HepG2 (cell line): ENCODE measurements around the gene ICAM3. TPM values are rescaled to one million over a fixed set of nuclear protein-coding genes. Genes with fewer than 3 reads are reported as not detected.

ENCODE experiments used
- IRF2 ChIP-seq: IDR thresholded peaks from 2 replicates; pipeline ENCODE4 v1.6.1; 2018; ENCODE audit warnings: missing genetic modification reagents, missing compliant biosample characterization
- MTF1 ChIP-seq: sonication (generic); formaldehyde crosslinking; IDR thresholded peaks from 2 replicates; pipeline ENCODE4 v1.5.0; 2020; ENCODE audit warnings: missing genetic modification reagents
- RORA ChIP-seq: sonication (generic); formaldehyde crosslinking; IDR thresholded peaks from 2 replicates; pipeline ENCODE4 v1.5.0; 2020; ENCODE audit warnings: mild to moderate bottlenecking, missing genetic modification reagents, moderate library complexity
- SOX6 ChIP-seq, 2 experiments: fragments of 450-650 bp in 1 of 2; sonication (generic) in 1 of 2; formaldehyde crosslinking in 1 of 2; IDR thresholded peaks; 2 replicates each; pipeline versions ENCODE4 v1.4.0 to v1.6.1; 2017 to 2020; ENCODE audit warnings: antibody characterized with exemption in 1 of 2, mild to moderate bottlenecking in 1 of 2, missing genetic modification reagents in 1 of 2
- TARDBP ChIP-seq: sonication (generic); formaldehyde crosslinking; IDR thresholded peaks from 2 replicates; pipeline ENCODE4 v1.8.0; 2022; ENCODE audit warnings: mild to moderate bottlenecking, missing genetic modification reagents
- YY1 ChIP-seq: IDR thresholded peaks from 2 replicates; pipeline ENCODE4 v1.6.1; 2011; ENCODE audit warnings: low read length, low read depth, moderate library complexity, mild to moderate bottlenecking; ENCODE audit not compliant: insufficient read depth, insufficient replicate concordance
- ZFP41 ChIP-seq: sonication (generic); formaldehyde crosslinking; IDR thresholded peaks from 2 replicates; pipeline ENCODE4 v1.4.0; 2020; ENCODE audit warnings: mild to moderate bottlenecking, missing genetic modification reagents, borderline replicate concordance
- ZNF547 ChIP-seq: sonication (generic); formaldehyde crosslinking; IDR thresholded peaks from 2 replicates; pipeline ENCODE4 v1.5.1; 2020; ENCODE audit warnings: mild to moderate bottlenecking, missing genetic modification reagents
- polyA plus RNA-seq, 8 experiments: library from polyadenylated mRNA; depleted of rRNA in 3 of 8; stranded (reverse) in 7 of 8; unstranded in 1 of 8; fragments of >200 nt; fragmentation: Illumina TruSeq in 4 of 8; extraction: Trizol in 4 of 8; gene quantifications; 2 replicates each; pipeline versions ENCODE4 v1.2.1 to v1.2.3, GENCODE V29; 2011 to 2016; ENCODE audit warnings: low read depth in 4 of 8, missing spikeins in 1 of 8, mixed read lengths in 1 of 8; ENCODE audit not compliant: insufficient read depth in 1 of 8
- total RNA-seq, 5 experiments: library from RNA; depleted of rRNA; stranded (reverse); fragments of >200 nt; fragmentation: Illumina TruSeq; extraction: Trizol; gene quantifications; 2 replicates each; pipeline ENCODE4 v1.2.3, GENCODE V29; 2016; ENCODE audit warnings: low read depth in 1 of 5
- TF ChIP-seq, protein P1 (sequence below): sonication (generic); formaldehyde crosslinking; IDR thresholded peaks from 2 replicates; pipeline ENCODE4 v1.4.0; 2020; ENCODE audit warnings: missing genetic modification reagents; ENCODE audit errors: not compliant biosample characterization
- TF ChIP-seq, protein P2 (sequence below): sonication (generic); formaldehyde crosslinking; IDR thresholded peaks from 2 replicates; pipeline ENCODE4 v1.8.1; 2022; ENCODE audit warnings: mild to moderate bottlenecking, missing genetic modification reagents
- TF ChIP-seq, protein P3 (sequence below): sonication (generic); formaldehyde crosslinking; IDR thresholded peaks from 2 replicates; pipeline ENCODE4 v1.4.0; 2020; ENCODE audit warnings: missing genetic modification reagents, borderline replicate concordance
- TF ChIP-seq, protein P4 (sequence below): sonication (generic); formaldehyde crosslinking; IDR thresholded peaks from 2 replicates; pipeline ENCODE4 v1.4.0; 2020; ENCODE audit warnings: missing genetic modification reagents, mild to moderate bottlenecking, borderline replicate concordance
- TF ChIP-seq, protein P5 (sequence below): sonication (generic); formaldehyde crosslinking; IDR thresholded peaks from 2 replicates; pipeline ENCODE4 v1.9.0; 2021; ENCODE audit warnings: mild to moderate bottlenecking, missing genetic modification reagents

The ICAM3 gene
- total and polyA plus RNA-seq, 2 of the 13 experiments (the other 11 are each of a cell fraction or from before 2014, with no cell fraction given) = 14.1 to 21.0 TPM

DNA sequence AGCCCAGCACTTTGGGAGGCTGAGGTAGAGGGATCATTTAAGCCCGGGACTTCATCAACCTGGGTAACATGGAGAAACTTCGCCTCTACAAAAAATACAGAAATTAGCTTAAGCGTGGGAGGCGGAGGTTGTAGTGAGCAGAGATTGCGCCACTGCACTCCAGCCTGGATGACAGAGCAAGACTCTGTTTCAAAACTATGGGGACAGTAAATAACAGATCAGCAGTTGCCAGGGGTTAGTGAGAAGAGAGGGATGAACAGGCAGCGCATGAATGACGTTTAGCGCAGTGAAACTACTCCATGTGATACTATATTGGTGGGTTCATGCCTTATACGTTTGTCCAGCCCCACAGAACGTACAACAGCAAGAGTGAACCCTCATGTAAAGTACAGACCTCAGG lies 7.1 kb upstream of the ICAM3 start (continued):
- TF ChIP-seq, protein P1, sequence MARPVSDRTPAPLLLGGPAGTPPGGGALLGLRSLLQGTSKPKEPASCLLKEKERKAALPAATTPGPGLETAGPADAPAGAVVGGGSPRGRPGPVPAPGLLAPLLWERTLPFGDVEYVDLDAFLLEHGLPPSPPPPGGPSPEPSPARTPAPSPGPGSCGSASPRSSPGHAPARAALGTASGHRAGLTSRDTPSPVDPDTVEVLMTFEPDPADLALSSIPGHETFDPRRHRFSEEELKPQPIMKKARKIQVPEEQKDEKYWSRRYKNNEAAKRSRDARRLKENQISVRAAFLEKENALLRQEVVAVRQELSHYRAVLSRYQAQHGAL = no peak
- TF ChIP-seq MTF1 (no peak), ZNF547 (CRISPR knock-in tag) (no peak), YY1 (no peak), IRF2 (0 out of 2 replicates have a peak, but pooled peaks have one; percentile 21), ZFP41 (no peak), SOX6 (IDR thresholded peaks at IDR 0.05) (no peak), SOX6 (CRISPR knock-in tag; IDR thresholded peaks at IDR 0.05) (0 out of 2 replicates have a peak, but pooled peaks have one; percentile 25), TARDBP (CRISPR knock-in tag) (0 out of 2 replicates have a peak, but pooled peaks have one; percentile 27), RORA (no peak)
- TF ChIP-seq, protein P2, sequence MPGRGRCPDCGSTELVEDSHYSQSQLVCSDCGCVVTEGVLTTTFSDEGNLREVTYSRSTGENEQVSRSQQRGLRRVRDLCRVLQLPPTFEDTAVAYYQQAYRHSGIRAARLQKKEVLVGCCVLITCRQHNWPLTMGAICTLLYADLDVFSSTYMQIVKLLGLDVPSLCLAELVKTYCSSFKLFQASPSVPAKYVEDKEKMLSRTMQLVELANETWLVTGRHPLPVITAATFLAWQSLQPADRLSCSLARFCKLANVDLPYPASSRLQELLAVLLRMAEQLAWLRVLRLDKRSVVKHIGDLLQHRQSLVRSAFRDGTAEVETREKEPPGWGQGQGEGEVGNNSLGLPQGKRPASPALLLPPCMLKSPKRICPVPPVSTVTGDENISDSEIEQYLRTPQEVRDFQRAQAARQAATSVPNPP = no peak
- TF ChIP-seq, protein P3, sequence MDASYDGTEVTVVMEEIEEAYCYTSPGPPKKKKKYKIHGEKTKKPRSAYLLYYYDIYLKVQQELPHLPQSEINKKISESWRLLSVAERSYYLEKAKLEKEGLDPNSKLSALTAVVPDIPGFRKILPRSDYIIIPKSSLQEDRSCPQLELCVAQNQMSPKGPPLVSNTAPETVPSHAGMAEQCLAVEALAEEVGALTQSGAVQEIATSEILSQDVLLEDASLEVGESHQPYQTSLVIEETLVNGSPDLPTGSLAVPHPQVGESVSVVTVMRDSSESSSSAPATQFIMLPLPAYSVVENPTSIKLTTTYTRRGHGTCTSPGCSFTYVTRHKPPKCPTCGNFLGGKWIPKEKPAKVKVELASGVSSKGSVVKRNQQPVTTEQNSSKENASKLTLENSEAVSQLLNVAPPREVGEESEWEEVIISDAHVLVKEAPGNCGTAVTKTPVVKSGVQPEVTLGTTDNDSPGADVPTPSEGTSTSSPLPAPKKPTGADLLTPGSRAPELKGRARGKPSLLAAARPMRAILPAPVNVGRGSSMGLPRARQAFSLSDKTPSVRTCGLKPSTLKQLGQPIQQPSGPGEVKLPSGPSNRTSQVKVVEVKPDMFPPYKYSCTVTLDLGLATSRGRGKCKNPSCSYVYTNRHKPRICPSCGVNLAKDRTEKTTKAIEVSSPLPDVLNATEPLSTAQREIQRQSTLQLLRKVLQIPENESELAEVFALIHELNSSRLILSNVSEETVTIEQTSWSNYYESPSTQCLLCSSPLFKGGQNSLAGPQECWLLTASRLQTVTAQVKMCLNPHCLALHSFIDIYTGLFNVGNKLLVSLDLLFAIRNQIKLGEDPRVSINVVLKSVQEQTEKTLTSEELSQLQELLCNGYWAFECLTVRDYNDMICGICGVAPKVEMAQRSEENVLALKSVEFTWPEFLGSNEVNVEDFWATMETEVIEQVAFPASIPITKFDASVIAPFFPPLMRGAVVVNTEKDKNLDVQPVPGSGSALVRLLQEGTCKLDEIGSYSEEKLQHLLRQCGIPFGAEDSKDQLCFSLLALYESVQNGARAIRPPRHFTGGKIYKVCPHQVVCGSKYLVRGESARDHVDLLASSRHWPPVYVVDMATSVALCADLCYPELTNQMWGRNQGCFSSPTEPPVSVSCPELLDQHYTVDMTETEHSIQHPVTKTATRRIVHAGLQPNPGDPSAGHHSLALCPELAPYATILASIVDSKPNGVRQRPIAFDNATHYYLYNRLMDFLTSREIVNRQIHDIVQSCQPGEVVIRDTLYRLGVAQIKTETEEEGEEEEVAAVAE (CRISPR knock-in tag) = no peak
- TF ChIP-seq, protein P4, sequence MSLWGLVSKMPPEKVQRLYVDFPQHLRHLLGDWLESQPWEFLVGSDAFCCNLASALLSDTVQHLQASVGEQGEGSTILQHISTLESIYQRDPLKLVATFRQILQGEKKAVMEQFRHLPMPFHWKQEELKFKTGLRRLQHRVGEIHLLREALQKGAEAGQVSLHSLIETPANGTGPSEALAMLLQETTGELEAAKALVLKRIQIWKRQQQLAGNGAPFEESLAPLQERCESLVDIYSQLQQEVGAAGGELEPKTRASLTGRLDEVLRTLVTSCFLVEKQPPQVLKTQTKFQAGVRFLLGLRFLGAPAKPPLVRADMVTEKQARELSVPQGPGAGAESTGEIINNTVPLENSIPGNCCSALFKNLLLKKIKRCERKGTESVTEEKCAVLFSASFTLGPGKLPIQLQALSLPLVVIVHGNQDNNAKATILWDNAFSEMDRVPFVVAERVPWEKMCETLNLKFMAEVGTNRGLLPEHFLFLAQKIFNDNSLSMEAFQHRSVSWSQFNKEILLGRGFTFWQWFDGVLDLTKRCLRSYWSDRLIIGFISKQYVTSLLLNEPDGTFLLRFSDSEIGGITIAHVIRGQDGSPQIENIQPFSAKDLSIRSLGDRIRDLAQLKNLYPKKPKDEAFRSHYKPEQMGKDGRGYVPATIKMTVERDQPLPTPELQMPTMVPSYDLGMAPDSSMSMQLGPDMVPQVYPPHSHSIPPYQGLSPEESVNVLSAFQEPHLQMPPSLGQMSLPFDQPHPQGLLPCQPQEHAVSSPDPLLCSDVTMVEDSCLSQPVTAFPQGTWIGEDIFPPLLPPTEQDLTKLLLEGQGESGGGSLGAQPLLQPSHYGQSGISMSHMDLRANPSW (CRISPR knock-in tag) = no peak
- TF ChIP-seq, protein P5, sequence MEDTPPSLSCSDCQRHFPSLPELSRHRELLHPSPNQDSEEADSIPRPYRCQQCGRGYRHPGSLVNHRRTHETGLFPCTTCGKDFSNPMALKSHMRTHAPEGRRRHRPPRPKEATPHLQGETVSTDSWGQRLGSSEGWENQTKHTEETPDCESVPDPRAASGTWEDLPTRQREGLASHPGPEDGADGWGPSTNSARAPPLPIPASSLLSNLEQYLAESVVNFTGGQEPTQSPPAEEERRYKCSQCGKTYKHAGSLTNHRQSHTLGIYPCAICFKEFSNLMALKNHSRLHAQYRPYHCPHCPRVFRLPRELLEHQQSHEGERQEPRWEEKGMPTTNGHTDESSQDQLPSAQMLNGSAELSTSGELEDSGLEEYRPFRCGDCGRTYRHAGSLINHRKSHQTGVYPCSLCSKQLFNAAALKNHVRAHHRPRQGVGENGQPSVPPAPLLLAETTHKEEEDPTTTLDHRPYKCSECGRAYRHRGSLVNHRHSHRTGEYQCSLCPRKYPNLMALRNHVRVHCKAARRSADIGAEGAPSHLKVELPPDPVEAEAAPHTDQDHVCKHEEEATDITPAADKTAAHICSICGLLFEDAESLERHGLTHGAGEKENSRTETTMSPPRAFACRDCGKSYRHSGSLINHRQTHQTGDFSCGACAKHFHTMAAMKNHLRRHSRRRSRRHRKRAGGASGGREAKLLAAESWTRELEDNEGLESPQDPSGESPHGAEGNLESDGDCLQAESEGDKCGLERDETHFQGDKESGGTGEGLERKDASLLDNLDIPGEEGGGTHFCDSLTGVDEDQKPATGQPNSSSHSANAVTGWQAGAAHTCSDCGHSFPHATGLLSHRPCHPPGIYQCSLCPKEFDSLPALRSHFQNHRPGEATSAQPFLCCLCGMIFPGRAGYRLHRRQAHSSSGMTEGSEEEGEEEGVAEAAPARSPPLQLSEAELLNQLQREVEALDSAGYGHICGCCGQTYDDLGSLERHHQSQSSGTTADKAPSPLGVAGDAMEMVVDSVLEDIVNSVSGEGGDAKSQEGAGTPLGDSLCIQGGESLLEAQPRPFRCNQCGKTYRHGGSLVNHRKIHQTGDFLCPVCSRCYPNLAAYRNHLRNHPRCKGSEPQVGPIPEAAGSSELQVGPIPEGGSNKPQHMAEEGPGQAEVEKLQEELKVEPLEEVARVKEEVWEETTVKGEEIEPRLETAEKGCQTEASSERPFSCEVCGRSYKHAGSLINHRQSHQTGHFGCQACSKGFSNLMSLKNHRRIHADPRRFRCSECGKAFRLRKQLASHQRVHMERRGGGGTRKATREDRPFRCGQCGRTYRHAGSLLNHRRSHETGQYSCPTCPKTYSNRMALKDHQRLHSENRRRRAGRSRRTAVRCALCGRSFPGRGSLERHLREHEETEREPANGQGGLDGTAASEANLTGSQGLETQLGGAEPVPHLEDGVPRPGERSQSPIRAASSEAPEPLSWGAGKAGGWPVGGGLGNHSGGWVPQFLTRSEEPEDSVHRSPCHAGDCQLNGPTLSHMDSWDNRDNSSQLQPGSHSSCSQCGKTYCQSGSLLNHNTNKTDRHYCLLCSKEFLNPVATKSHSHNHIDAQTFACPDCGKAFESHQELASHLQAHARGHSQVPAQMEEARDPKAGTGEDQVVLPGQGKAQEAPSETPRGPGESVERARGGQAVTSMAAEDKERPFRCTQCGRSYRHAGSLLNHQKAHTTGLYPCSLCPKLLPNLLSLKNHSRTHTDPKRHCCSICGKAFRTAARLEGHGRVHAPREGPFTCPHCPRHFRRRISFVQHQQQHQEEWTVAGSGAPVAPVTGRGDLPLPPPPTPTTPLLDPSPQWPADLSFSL (CRISPR knock-in tag) = no peak
